ENCODE results near the gene TMEM115. TPM values are rescaled to one million over a fixed set of nuclear protein-coding genes. Genes with fewer than 3 reads are reported as not detected.

TMEM115 gene
- total and polyA plus RNA-seq, 9 of the 15 experiments (the other 6 are each of a cell fraction or from before 2014, with no cell fraction given), result 1.6 to 26.9 (median 14.1) TPM

GRCh38 chr3:50327943-50328691 lies 31.2 kb downstream of the TMEM115 start, which contains the start of gene TUSC2 (continued):
- TF ChIP-seq ZBTB34 (CRISPR knock-in tag; IDR thresholded peaks at IDR 0.05) (no peak), DLX4 (CRISPR knock-in tag; IDR thresholded peaks at IDR 0.05) (no peak), REST (IDR thresholded peaks at IDR 0.05; ENCODE audit: borderline replicate concordance) (peak; percentile 55), REST (CRISPR knock-in tag; IDR thresholded peaks at IDR 0.05; ENCODE audit: low read depth) (no peak), SAP30 (IDR thresholded peaks at IDR 0.05; ENCODE audit: borderline replicate concordance, insufficient read depth, low read depth, low read length, poor library complexity, severe bottlenecking) (peak; percentile 61), ZBTB49 (CRISPR knock-in tag; IDR thresholded peaks at IDR 0.05; ENCODE audit: borderline replicate concordance) (no peak), SMARCA4 (IDR thresholded peaks at IDR 0.05) (no peak), GMEB1 (CRISPR knock-in tag; IDR thresholded peaks at IDR 0.05) (no peak), EWSR1 (IDR thresholded peaks at IDR 0.05; ENCODE audit: borderline replicate concordance, low read depth, partially characterized antibody) (no peak), PHF8 (IDR thresholded peaks at IDR 0.05; ENCODE audit: borderline replicate concordance, low read length) (peak; percentile 73; the same call in 1 of the 2 replicates), FOS (IDR thresholded peaks at IDR 0.05; ENCODE audit: extremely low read depth, insufficient read length) (peak; percentile 74)
